Mesenchymal stem cell (in vitro differentiated cells and primary cell): Measurements from ENCODE around the gene C22orf15.

Experiments used
- DNase-seq: peaks from one replicate; pipeline ENCODE4 v3.0.0-alpha.2; 2013
- H2AFZ ChIP-seq: one replicate; pipeline ENCODE4 v1.6.1; 2013; ENCODE audit warnings: low read depth, mild to moderate bottlenecking, control low read depth, inconsistent platforms, low read length, moderate library complexity
- H2AK5ac ChIP-seq: 2 replicates; pipeline ENCODE4 v1.6.1; 2013; ENCODE audit warnings: low read length, moderate library complexity, mild to moderate bottlenecking, inconsistent platforms; ENCODE audit not compliant: severe bottlenecking
- H2BK120ac ChIP-seq: one replicate; pipeline ENCODE4 v1.6.1; 2013; ENCODE audit warnings: low read depth, mild to moderate bottlenecking, inconsistent platforms, low read length, moderate library complexity
- H2BK12ac ChIP-seq, 2 experiments: one replicate each; pipeline ENCODE4 v1.6.1; 2013; ENCODE audit warnings: inconsistent platforms in 2 of 2, low read length in 2 of 2, mild to moderate bottlenecking in 2 of 2, moderate library complexity in 2 of 2, control low read depth in 1 of 2
- H2BK15ac ChIP-seq: one replicate; pipeline ENCODE4 v1.6.1; 2013; ENCODE audit warnings: mild to moderate bottlenecking, low read depth, inconsistent platforms; ENCODE audit not compliant: poor library complexity, severe bottlenecking
- H2BK5ac ChIP-seq: 2 replicates; pipeline ENCODE4 v1.6.1; 2013; ENCODE audit warnings: low read depth, mild to moderate bottlenecking, low read length, control low read depth, inconsistent platforms; ENCODE audit not compliant: poor library complexity, severe bottlenecking
- H3K14ac ChIP-seq, 2 experiments: one replicate each; pipeline ENCODE4 v1.6.1; 2013; ENCODE audit warnings: inconsistent platforms in 2 of 2, low read length in 2 of 2, control low read depth in 1 of 2, mild to moderate bottlenecking in 1 of 2, moderate library complexity in 1 of 2
- H3K18ac ChIP-seq, 2 experiments: one replicate each; pipeline ENCODE4 v1.6.1; 2013; ENCODE audit warnings: inconsistent platforms in 2 of 2, low read length in 2 of 2, control low read depth in 1 of 2, low read depth in 1 of 2, mild to moderate bottlenecking in 1 of 2
- H3K23ac ChIP-seq, 2 experiments: one replicate each; pipeline ENCODE4 v1.6.1; 2013; ENCODE audit warnings: inconsistent platforms in 2 of 2, low read length in 2 of 2, mild to moderate bottlenecking in 2 of 2, moderate library complexity in 2 of 2, control low read depth in 1 of 2
- H3K27ac ChIP-seq: 2 replicates; pipeline ENCODE4 v1.5.1; 2013; ENCODE audit warnings: mild to moderate bottlenecking, moderate library complexity, low read length, control low read depth, inconsistent platforms; ENCODE audit not compliant: poor library complexity, severe bottlenecking
- H3K27me3 ChIP-seq, 2 experiments: 2 replicates each; pipeline versions ENCODE4 v1.6.1 to v1.7.0; 2013; ENCODE audit warnings: low read length in 2 of 2, mild to moderate bottlenecking in 2 of 2, moderate library complexity in 2 of 2, control low read depth in 1 of 2, inconsistent platforms in 1 of 2; ENCODE audit not compliant: control insufficient read depth in 1 of 2, insufficient read depth in 1 of 2
- H3K36me3 ChIP-seq, 2 experiments: 2 replicates each; pipeline versions ENCODE4 v1.6.1 to v1.7.0; 2013; ENCODE audit warnings: low read length in 2 of 2, control low read depth in 1 of 2, inconsistent platforms in 1 of 2, low read depth in 1 of 2, mild to moderate bottlenecking in 1 of 2; ENCODE audit not compliant: insufficient read depth in 2 of 2, control insufficient read depth in 1 of 2
- H3K4ac ChIP-seq, 2 experiments: one replicate each; pipeline ENCODE4 v1.6.1; 2013; ENCODE audit warnings: inconsistent platforms in 2 of 2, low read length in 2 of 2, mild to moderate bottlenecking in 2 of 2, moderate library complexity in 2 of 2, control low read depth in 1 of 2, low read depth in 1 of 2
- H3K4me1 ChIP-seq: 2 replicates; pipeline ENCODE4 v1.6.1; 2013; ENCODE audit warnings: low read depth, low read length, control low read depth; ENCODE audit not compliant: control insufficient read depth, insufficient read depth
- H3K4me2 ChIP-seq: 2 replicates; pipeline ENCODE4 v1.6.1; 2013; ENCODE audit warnings: low read length, mild to moderate bottlenecking, inconsistent platforms; ENCODE audit not compliant: poor library complexity, severe bottlenecking
- H3K4me3 ChIP-seq, 2 experiments: 2 replicates each; pipeline versions ENCODE4 v1.5.1 to v1.7.0; 2013; ENCODE audit warnings: low read length in 2 of 2, mild to moderate bottlenecking in 2 of 2, control low read depth in 1 of 2, low read depth in 1 of 2; ENCODE audit not compliant: insufficient read depth in 1 of 2
- H3K79me1 ChIP-seq: replicated peaks from 2 replicates; pipeline ENCODE4 v1.6.1; 2013; ENCODE audit warnings: mild to moderate bottlenecking, control low read depth, low read length, inconsistent platforms; ENCODE audit not compliant: poor library complexity, severe bottlenecking
- H3K9ac ChIP-seq: 2 replicates; pipeline ENCODE4 v1.7.0; 2013; ENCODE audit warnings: mild to moderate bottlenecking, low read length, moderate library complexity
- H3K9me3 ChIP-seq: 2 replicates; pipeline ENCODE4 v1.7.0; 2013; ENCODE audit warnings: mild to moderate bottlenecking, low read length; ENCODE audit not compliant: control insufficient read depth
- H4K8ac ChIP-seq: one replicate; pipeline ENCODE4 v1.6.1; 2013; ENCODE audit warnings: inconsistent platforms, mild to moderate bottlenecking, low read length, moderate library complexity
- H4K91ac ChIP-seq: one replicate; pipeline ENCODE4 v1.6.1; 2013; ENCODE audit warnings: mild to moderate bottlenecking, low read length, inconsistent platforms
- WGBS: methylation state at CpG from one replicate; pipeline ENCODE4 v1.1.7; 2013; ENCODE audit warnings: mixed read lengths; 5-methylcytosine and 5-hydroxymethylcytosine counted together

The C22orf15 gene

GRCh38 chr22:23753385-23753784 is 9.4 kb upstream of the C22orf15 start:
- H2BK120ac ChIP-seq: no peak overlapping the region
- H3K9ac ChIP-seq: no peak overlapping the region
- no peak overlapping the region for H3K4me3 ChIP-seq
- no peaks in the 10 kb centered on the region for H3K36me3 ChIP-seq
- H3K27ac ChIP-seq: no peak overlapping the region
- DNase-seq: no peak
- no peak overlapping the region for H3K18ac ChIP-seq
- H2BK12ac ChIP-seq: no peak overlapping the region
- WGBS: 81% methylated on average over 2 of the region's 2 CpGs
- H4K8ac ChIP-seq: no peak overlapping the region
- no peak overlapping the region for H2AK5ac ChIP-seq
- H3K4me2 ChIP-seq: no peak overlapping the region
- no peak overlapping the region for H2AFZ ChIP-seq
- H3K9me3 ChIP-seq: no peaks in the 10 kb centered on the region
- peaks cover 10% of the 10 kb centered on the region for H3K79me1 ChIP-seq
- H3K23ac ChIP-seq: no peak overlapping the region
- H3K4ac ChIP-seq: no peak overlapping the region
- no peak overlapping the region for H2BK15ac ChIP-seq
- H3K27me3 ChIP-seq: peaks cover 0 to 5% of the 10 kb centered on the region in 2 experiments
- H4K91ac ChIP-seq: no peak overlapping the region
- peaks cover 8% of the 10 kb centered on the region for H3K4me1 ChIP-seq
- H2BK5ac ChIP-seq: no peak overlapping the region
- no peak overlapping the region for H3K14ac ChIP-seq

GRCh38 chr22:23754220-23754919 is 8.4 kb upstream of the C22orf15 start, which contains the start of gene VPREB3:
VPREB3 (minus strand) TSS chr22:23754425; CDS start chr22:23754363, 62 bp downstream.
- no peak for DNase-seq
- Histone ChIP-seq H3K9me3 (no peaks in the 10 kb centered on the region), H3K4me3 (no peak within 1 kb of the TSS), H3K4me1 (peaks cover 8% of the 10 kb centered on the region), H3K23ac (no peak within 1 kb of the TSS), H3K4ac (no peak within 1 kb of the TSS), H3K18ac (no peak within 1 kb of the TSS), H2BK5ac (no peak within 1 kb of the TSS), H3K36me3 (no peaks in the 10 kb centered on the region), H2AFZ (no peak within 1 kb of the TSS), H2AK5ac (no peak within 1 kb of the TSS), H3K14ac (no peak within 1 kb of the TSS), H3K79me1 (peaks cover 10% of the 10 kb centered on the region), H4K91ac (no peak within 1 kb of the TSS), H4K8ac (no peak within 1 kb of the TSS), H2BK15ac (no peak within 1 kb of the TSS), H3K4me2 (no peak within 1 kb of the TSS), H2BK12ac (no peak within 1 kb of the TSS), H3K9ac (no peak within 1 kb of the TSS), H3K27ac (no peak within 1 kb of the TSS), H2BK120ac (no peak within 1 kb of the TSS), H3K27me3 (peaks cover 0 to 5% of the 10 kb centered on the region in 2 experiments)
- 96% methylated on average over 13 of the region's 14 CpGs for WGBS

- WGBS: 90% methylated on average over 4 of the region's 6 CpGs
- no peaks in the 10 kb centered on the region for H3K9me3 ChIP-seq
- no peak overlapping the region for H2AFZ ChIP-seq
- no peak overlapping the region for H3K14ac ChIP-seq
- no peak overlapping the region for H3K4me2 ChIP-seq
- no peak overlapping the region for H3K4me3 ChIP-seq
- H3K18ac ChIP-seq: no peak overlapping the region
- H4K91ac ChIP-seq: no peak overlapping the region
- H2BK120ac ChIP-seq: no peak overlapping the region
- no peak overlapping the region for H2BK12ac ChIP-seq
- no peak overlapping the region for H3K9ac ChIP-seq
- H3K4ac ChIP-seq: no peak overlapping the region
- peaks cover 6% of the 10 kb centered on the region for H3K4me1 ChIP-seq
- H3K27ac ChIP-seq: no peak overlapping the region
- H2BK5ac ChIP-seq: no peak overlapping the region
- H3K23ac ChIP-seq: no peak overlapping the region
- H3K79me1 ChIP-seq: peaks cover 6% of the 10 kb centered on the region
- no peak overlapping the region for H4K8ac ChIP-seq
- H3K27me3 ChIP-seq: peaks cover 0 to 5% of the 10 kb centered on the region in 2 experiments
- H2BK15ac ChIP-seq: no peak overlapping the region
- no peak for DNase-seq
- H2AK5ac ChIP-seq: no peak overlapping the region
- H3K36me3 ChIP-seq: no peaks in the 10 kb centered on the region
Observed at GRCh38 chr22:23754980-23755636, 7.7 kb upstream of the C22orf15 start.

- Histone ChIP-seq H3K27me3 (peaks cover 0 to 5% of the 10 kb centered on the region in 2 experiments), H3K9ac (no peak overlapping the region), H3K36me3 (no peaks in the 10 kb centered on the region), H3K27ac (no peak overlapping the region), H2AK5ac (no peak overlapping the region), H2BK5ac (no peak overlapping the region), H2BK15ac (no peak overlapping the region), H3K79me1 (peaks cover under 1% of the 10 kb centered on the region), H3K18ac (no peak overlapping the region), H4K8ac (no peak overlapping the region), H3K4me2 (no peak overlapping the region), H3K4ac (no peak overlapping the region), H2BK120ac (no peak overlapping the region), H3K14ac (no peak overlapping the region), H3K4me1 (peaks cover 6% of the 10 kb centered on the region), H2BK12ac (no peak overlapping the region), H2AFZ (no peak overlapping the region), H3K9me3 (no peaks in the 10 kb centered on the region), H4K91ac (no peak overlapping the region), H3K23ac (no peak overlapping the region), H3K4me3 (no peak overlapping the region)
- WGBS: 92% methylated on average over 7 of the region's 8 CpGs
- no peak for DNase-seq
Observed at GRCh38 chr22:23755711-23756110, 7.1 kb upstream of the C22orf15 start.
